Chondrocyte (in vitro differentiated cells): ENCODE results near the gene DHX29. TPM values are rescaled to one million over a fixed set of nuclear protein-coding genes. Genes with fewer than 3 reads are reported as not detected.

Source experiments
- DNase-seq: peaks from one replicate; pipeline ENCODE4 v3.0.0; 2021; ENCODE audit warnings: mixed read lengths, low spot score
- H3K27ac Mint-ChIP-seq: one replicate; pipeline ENCODE4 v1.8.0; 2021; ENCODE audit warnings: mild to moderate bottlenecking, moderate library complexity, mixed read lengths; ENCODE audit not compliant: unreplicated experiment
- H3K27me3 Mint-ChIP-seq: 2 replicates; pipeline ENCODE4 v1.8.0; 2021; ENCODE audit warnings: low read depth, mixed read lengths
- H3K36me3 Mint-ChIP-seq: 2 replicates; pipeline ENCODE4 v1.8.0; 2021; ENCODE audit warnings: low read depth, mixed read lengths
- H3K4me1 Mint-ChIP-seq: 2 replicates; pipeline ENCODE4 v1.8.0; 2021; ENCODE audit warnings: low read depth, mild to moderate bottlenecking, mixed read lengths
- H3K4me3 Mint-ChIP-seq: one replicate; pipeline ENCODE4 v1.8.0; 2021; ENCODE audit warnings: mild to moderate bottlenecking, moderate library complexity, mixed read lengths; ENCODE audit not compliant: unreplicated experiment
- H3K9me3 Mint-ChIP-seq: 2 replicates; pipeline ENCODE4 v1.8.0; 2021; ENCODE audit warnings: low read depth, mixed read lengths
- CTCF ChIP-seq: fragments of 200-600 bp; sonication (generic); IDR thresholded peaks from 2 replicates; pipeline ENCODE4 v1.5.0; 2021; ENCODE audit warnings: antibody characterized with exemption, mild to moderate bottlenecking, moderate library complexity
- total RNA-seq: library from RNA; stranded (reverse); gene quantifications from 3 replicates; pipeline ENCODE4 v1.2.1, GENCODE V29; 2021

DHX29 gene
- total RNA-seq, 1 donor from 2014 or later = 23.0 TPM

GRCh38 chr5:55222092-55222984 is 85.2 kb downstream of the DHX29 start:
- Mint-ChIP-seq H3K27ac (no peak overlapping the region), H3K4me3 (no peak overlapping the region), H3K9me3 (no peaks in the 10 kb centered on the region), H3K27me3 (peaks cover 78% of the 10 kb centered on the region), H3K36me3 (peaks cover 5% of the 10 kb centered on the region), H3K4me1 (peaks cover 21% of the 10 kb centered on the region)
- DNase-seq = no peak
- TF ChIP-seq CTCF = no peak

DNA sequence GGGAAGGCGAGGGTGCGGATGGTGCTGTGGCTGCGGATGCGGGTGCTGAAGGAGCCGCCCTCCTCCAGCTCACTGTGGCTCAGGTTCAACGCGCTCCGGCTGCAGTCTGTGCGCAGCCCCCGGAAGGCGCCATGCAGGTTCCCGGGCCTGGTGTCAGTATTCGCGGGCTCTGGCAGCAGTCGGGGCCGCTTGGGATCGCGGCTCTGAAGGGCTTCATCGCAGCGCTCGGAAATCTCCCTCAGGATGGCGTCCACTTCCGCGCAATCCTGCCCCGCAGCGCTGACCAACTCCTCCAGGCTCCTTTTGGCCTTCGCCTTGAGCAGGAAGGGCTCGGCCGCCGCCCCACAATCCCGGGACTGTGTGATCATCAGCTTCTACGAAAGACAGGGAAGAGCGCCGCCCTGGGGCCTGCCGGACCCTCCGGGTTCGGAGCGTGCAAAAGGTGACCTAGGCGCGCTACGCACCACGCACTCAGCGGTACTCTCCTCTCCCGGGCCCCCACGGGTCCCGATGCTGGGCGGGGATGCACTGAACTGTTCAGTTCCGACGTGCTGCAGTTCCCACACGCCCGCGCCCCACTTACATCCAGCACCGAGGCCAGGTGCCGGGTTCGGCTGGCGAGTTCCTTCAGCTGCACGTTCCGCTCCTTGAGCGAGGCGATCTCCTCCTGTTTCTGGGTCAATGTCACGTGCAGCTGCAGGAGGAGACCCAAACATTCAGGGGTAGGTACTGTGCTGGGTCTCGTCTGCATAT is 86.9 kb downstream of the DHX29 start:
- TF ChIP-seq CTCF = peak; percentile 51
- DNase-seq = no peak
- Mint-ChIP-seq H3K27ac (no peak overlapping the region), H3K9me3 (no peaks in the 10 kb centered on the region), H3K36me3 (peaks cover 5% of the 10 kb centered on the region), H3K27me3 (peaks cover 76% of the 10 kb centered on the region), H3K4me1 (peaks cover 19% of the 10 kb centered on the region), H3K4me3 (peak overlapping the region; percentile 69)

DNA sequence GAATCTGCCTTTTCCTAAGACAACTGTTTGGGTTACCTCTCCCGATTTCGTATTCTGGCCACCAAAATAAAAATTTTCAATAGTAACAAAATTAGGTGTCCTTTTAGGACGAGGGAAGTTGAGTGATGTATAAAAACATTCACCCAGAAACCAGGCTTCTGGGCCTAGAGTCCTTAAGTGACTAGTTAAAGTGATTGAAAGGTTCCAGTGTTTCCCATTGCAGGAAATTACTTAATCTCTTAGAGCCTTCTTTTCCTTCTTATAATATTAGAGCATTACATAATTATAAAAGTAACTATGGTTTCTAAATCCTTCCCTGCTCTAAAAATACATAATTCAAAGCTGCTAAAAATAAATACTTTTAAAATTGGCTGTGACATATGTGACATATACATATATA is 87.7 kb downstream of the DHX29 start:
- peaks cover 5% of the 10 kb centered on the region for H3K36me3 Mint-ChIP-seq

DNA sequence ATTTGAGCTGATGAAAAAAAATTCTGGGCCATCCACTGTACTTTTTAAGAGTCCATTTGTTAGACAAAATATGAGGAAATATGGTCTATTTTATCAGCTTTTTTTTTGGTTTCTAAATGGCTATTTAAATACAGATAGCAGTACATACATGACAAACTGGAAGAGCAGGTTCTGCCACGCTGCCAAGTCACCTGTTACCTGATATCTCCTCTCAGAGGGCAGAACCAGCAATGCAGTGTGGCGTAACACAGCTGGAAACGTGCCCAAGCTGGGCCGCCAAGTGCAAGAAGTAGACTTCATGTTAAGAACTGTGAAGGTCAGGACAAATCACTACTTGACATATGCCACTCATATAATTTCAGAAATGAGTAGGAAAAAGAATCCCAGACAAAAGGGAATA is 88.5 kb downstream of the DHX29 start:
- H3K9me3 Mint-ChIP-seq = no peaks in the 10 kb centered on the region
- no peak overlapping the region for H3K27ac Mint-ChIP-seq
- peaks cover 5% of the 10 kb centered on the region for H3K36me3 Mint-ChIP-seq
- peaks cover 19% of the 10 kb centered on the region for H3K4me1 Mint-ChIP-seq
- TF ChIP-seq CTCF = no peak
- DNase-seq = no peak
- no peak overlapping the region for H3K4me3 Mint-ChIP-seq
- H3K27me3 Mint-ChIP-seq = peaks cover 68% of the 10 kb centered on the region

More for the DNA sequence above, 87.7 kb downstream of the DHX29 start:
- Mint-ChIP-seq H3K4me3 (no peak overlapping the region), H3K27me3 (peaks cover 72% of the 10 kb centered on the region), H3K9me3 (no peaks in the 10 kb centered on the region), H3K27ac (no peak overlapping the region), H3K4me1 (peaks cover 19% of the 10 kb centered on the region)
- no peak for DNase-seq
- no peak for TF ChIP-seq CTCF

DNA sequence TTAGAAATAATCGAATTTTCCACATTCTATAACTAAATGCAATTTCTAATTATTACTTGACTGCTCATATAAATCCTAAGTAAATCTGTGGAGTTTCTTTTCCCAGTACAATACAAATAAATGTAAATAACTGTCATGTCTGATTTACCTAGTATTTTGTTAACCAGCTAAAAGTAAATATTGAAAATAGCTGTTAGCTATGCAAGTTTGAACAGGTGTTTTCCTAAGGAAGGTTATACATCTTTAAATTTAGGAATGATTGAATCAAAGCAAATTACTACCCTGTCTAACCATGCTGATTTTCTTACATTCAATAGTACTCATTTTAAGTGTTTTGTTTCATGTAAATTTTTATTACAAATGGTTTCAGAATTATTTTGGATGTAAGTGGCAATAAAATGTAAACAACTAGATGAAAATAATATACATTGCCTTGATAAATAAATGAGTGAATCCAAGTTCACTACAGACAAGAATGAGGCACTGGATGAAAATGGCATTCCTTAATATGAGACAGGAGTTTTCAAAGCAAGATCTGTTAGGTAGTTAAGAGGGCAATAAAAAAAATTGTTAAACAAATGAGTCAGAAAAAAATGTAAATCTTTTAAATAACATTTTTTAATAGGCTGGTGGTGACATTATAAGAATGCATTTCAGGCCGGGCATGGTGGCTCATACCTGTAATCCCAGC is 96.2 kb downstream of the DHX29 start:
- Mint-ChIP-seq H3K4me1 (no peaks in the 10 kb centered on the region), H3K27ac (no peak overlapping the region)

More for the DNA sequence above, 96.2 kb downstream of the DHX29 start:
- H3K36me3 Mint-ChIP-seq = no peaks in the 10 kb centered on the region
- H3K27me3 Mint-ChIP-seq = peaks cover 47% of the 10 kb centered on the region
- TF ChIP-seq CTCF = no peak
- no peak overlapping the region for H3K4me3 Mint-ChIP-seq
- no peaks in the 10 kb centered on the region for H3K9me3 Mint-ChIP-seq
- no peak for DNase-seq
